Osteoblast (primary cell): ENCODE results near the gene CARD11. TPM values are rescaled to one million over a fixed set of nuclear protein-coding genes. Genes with fewer than 3 reads are reported as not detected.

Experiments
- DNase-seq: peaks from one replicate; pipeline ENCODE4 v3.0.0; 2011; ENCODE audit warnings: low spot score, mixed read lengths; ENCODE audit not compliant: insufficient read length; ENCODE audit errors: missing footprints
- H2AFZ ChIP-seq: 2 replicates; pipeline ENCODE4 v1.6.0; 2011; ENCODE audit warnings: mild to moderate bottlenecking, low read length
- H3K27ac ChIP-seq: 2 replicates; pipeline ENCODE4 v1.5.1; 2011; ENCODE audit warnings: mild to moderate bottlenecking, low read depth, low read length, moderate library complexity
- H3K27me3 ChIP-seq: 2 replicates; pipeline ENCODE4 v1.6.0; 2012; ENCODE audit warnings: mild to moderate bottlenecking, control low read depth, inconsistent platforms, low read length, moderate library complexity; ENCODE audit not compliant: insufficient read depth
- H3K36me3 ChIP-seq: 2 replicates; pipeline ENCODE4 v1.5.1; 2011; ENCODE audit warnings: mild to moderate bottlenecking, low read length, control low read depth, moderate library complexity; ENCODE audit not compliant: insufficient read depth
- H3K4me1 ChIP-seq: 2 replicates; pipeline ENCODE4 v1.5.1; 2011; ENCODE audit warnings: mild to moderate bottlenecking, low read length, control low read depth, moderate library complexity; ENCODE audit not compliant: insufficient read depth
- H3K4me2 ChIP-seq: 2 replicates; pipeline ENCODE4 v1.6.0; 2011; ENCODE audit warnings: mild to moderate bottlenecking, low read length; ENCODE audit not compliant: insufficient read depth
- H3K4me3 ChIP-seq: fragments of 200-600 bp; sonication (generic); 3 replicates; pipeline ENCODE4 v1.5.1; 2012; ENCODE audit warnings: mild to moderate bottlenecking, low read length, inconsistent platforms; ENCODE audit not compliant: insufficient read depth
- H3K79me2 ChIP-seq: 2 replicates; pipeline ENCODE4 v1.6.0; 2012; ENCODE audit warnings: mild to moderate bottlenecking, low read length, control low read depth, inconsistent platforms; ENCODE audit not compliant: insufficient read depth
- H3K9me3 ChIP-seq: 2 replicates; pipeline ENCODE4 v1.5.1; 2011; ENCODE audit warnings: low read depth, low read length, control low read depth
- H4K20me1 ChIP-seq: 2 replicates; pipeline ENCODE4 v1.6.0; 2012; ENCODE audit warnings: mild to moderate bottlenecking, low read length, control low read depth; ENCODE audit not compliant: insufficient read depth
- total RNA-seq: library from RNA; depleted of rRNA; stranded (reverse); fragments of >200 nt; gene quantifications from 2 replicates; pipeline ENCODE4 v1.2.3, GENCODE V29; 2012
- TF ChIP-seq, protein P1 (sequence below): IDR thresholded peaks from 2 replicates; pipeline ENCODE4 v1.5.1; 2011; ENCODE audit warnings: mild to moderate bottlenecking, low read depth, low read length, moderate library complexity; ENCODE audit errors: extremely low read depth

CARD11 gene
- total RNA-seq, 1 donor, result not detected

GRCh38 chr7:2864204-2864985, 179.3 kb downstream of the CARD11 start:
- Histone ChIP-seq H3K4me3 (peak overlapping the region; percentile 55), H3K27ac (peak overlapping the region; percentile 92), H3K36me3 (no peaks in the 10 kb centered on the region), H3K27me3 (no peaks in the 10 kb centered on the region), H3K79me2 (no peaks in the 10 kb centered on the region), H3K4me1 (peaks cover 17% of the 10 kb centered on the region), H3K9me3 (no peaks in the 10 kb centered on the region), H3K4me2 (peak overlapping the region; percentile 80), H4K20me1 (no peaks in the 10 kb centered on the region), H2AFZ (peak overlapping the region; percentile 92)
- TF ChIP-seq, protein P1, sequence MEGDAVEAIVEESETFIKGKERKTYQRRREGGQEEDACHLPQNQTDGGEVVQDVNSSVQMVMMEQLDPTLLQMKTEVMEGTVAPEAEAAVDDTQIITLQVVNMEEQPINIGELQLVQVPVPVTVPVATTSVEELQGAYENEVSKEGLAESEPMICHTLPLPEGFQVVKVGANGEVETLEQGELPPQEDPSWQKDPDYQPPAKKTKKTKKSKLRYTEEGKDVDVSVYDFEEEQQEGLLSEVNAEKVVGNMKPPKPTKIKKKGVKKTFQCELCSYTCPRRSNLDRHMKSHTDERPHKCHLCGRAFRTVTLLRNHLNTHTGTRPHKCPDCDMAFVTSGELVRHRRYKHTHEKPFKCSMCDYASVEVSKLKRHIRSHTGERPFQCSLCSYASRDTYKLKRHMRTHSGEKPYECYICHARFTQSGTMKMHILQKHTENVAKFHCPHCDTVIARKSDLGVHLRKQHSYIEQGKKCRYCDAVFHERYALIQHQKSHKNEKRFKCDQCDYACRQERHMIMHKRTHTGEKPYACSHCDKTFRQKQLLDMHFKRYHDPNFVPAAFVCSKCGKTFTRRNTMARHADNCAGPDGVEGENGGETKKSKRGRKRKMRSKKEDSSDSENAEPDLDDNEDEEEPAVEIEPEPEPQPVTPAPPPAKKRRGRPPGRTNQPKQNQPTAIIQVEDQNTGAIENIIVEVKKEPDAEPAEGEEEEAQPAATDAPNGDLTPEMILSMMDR, result no peak
- no peak for DNase-seq

DNA sequence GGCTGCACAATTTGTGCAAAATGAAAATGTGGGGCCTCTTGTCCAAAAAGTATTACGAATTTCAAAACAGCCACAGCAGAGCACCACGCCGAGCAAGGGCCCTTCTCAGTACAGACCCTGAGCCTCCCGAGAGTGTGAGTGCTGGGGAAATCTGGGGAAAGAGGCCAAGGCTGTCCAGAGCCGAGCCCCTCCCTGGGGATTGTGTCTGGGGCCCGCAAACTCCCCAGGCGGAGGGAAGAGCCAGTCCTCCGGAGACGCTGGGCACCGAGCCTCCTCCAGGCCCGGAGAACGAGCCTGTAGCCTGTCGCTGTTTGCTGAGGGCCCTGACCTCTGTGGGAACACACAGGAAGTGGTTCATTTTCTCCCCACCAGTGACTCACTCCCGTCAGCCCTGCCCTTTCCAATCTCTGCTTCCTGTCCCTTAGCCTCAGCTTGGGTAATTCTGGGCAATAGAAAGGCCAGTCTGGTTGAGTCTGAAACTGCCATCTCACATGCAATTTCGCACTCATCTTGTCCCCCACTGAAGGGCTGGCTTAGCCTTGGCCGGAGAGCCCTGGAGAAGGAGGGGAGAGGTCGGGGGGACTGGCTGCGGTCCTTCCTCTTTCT, 180.1 kb downstream of the CARD11 start:
- peak; percentile 98 for DNase-seq

GRCh38 chr7:2862831-2863361, 180.8 kb downstream of the CARD11 start:
- TF ChIP-seq, protein P1, result no peak

More for the DNA sequence above, 180.1 kb downstream of the CARD11 start:
- H3K36me3 ChIP-seq, result no peaks in the 10 kb centered on the region
- H3K4me2 ChIP-seq, result peak overlapping the region; percentile 80
- H4K20me1 ChIP-seq, result no peaks in the 10 kb centered on the region
- TF ChIP-seq, protein P1, result no peak
- H3K27ac ChIP-seq, result peak overlapping the region; percentile 92
- H3K9me3 ChIP-seq, result no peaks in the 10 kb centered on the region
- H3K79me2 ChIP-seq, result no peaks in the 10 kb centered on the region
- H3K4me1 ChIP-seq, result peaks cover 17% of the 10 kb centered on the region
- peak overlapping the region; percentile 92 for H2AFZ ChIP-seq
- H3K4me3 ChIP-seq, result peak overlapping the region; percentile 55
- H3K27me3 ChIP-seq, result no peaks in the 10 kb centered on the region

DNA sequence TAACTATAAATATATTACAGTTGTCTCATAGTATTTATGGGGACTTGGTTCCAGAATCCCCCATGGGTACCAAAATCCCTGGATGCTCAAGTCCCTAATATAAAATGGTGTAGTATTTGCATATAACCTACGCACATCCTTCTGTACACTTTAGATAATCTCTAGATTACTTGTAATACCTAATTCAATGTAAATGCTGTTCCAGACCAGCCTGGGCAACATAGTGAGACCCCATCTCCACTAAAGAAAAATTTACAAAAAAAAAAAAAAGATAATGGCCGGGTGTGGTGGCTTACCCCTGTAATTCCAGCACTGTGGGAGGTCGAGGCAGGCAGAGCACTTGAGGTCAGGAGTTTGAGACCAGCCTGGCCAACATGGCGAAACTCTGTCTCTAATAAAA, 182.2 kb downstream of the CARD11 start:
- no peaks in the 10 kb centered on the region for H3K9me3 ChIP-seq
- H3K36me3 ChIP-seq, result no peaks in the 10 kb centered on the region
- H3K27ac ChIP-seq, result no peak overlapping the region
- no peaks in the 10 kb centered on the region for H4K20me1 ChIP-seq
- H2AFZ ChIP-seq, result no peak overlapping the region
- H3K4me1 ChIP-seq, result peaks cover 17% of the 10 kb centered on the region
- DNase-seq, result no peak
- H3K27me3 ChIP-seq, result no peaks in the 10 kb centered on the region
- no peak overlapping the region for H3K4me2 ChIP-seq
- H3K79me2 ChIP-seq, result no peaks in the 10 kb centered on the region
- no peak overlapping the region for H3K4me3 ChIP-seq
- TF ChIP-seq, protein P1, result no peak

More at GRCh38 chr7:2862831-2863361, 180.8 kb downstream of the CARD11 start:
- H3K27ac ChIP-seq, result peak overlapping the region; percentile 92
- H2AFZ ChIP-seq, result peak overlapping the region; percentile 92
- H3K36me3 ChIP-seq, result no peaks in the 10 kb centered on the region
- H3K4me3 ChIP-seq, result peak overlapping the region; percentile 55
- no peaks in the 10 kb centered on the region for H3K9me3 ChIP-seq
- no peaks in the 10 kb centered on the region for H4K20me1 ChIP-seq
- peaks cover 17% of the 10 kb centered on the region for H3K4me1 ChIP-seq
- H3K79me2 ChIP-seq, result no peaks in the 10 kb centered on the region
- H3K4me2 ChIP-seq, result peak overlapping the region; percentile 80
- DNase-seq, result no peak
- no peaks in the 10 kb centered on the region for H3K27me3 ChIP-seq
